GM18502 (cell line): Measurements from ENCODE around the gene KIF1B.
"Not testable (repeated sequence)": the region's sequence is repeated elsewhere in the genome, so short reads cannot be mapped to it uniquely, and the experiment has no call there.

Source experiments
- ATAC-seq: cut with Tn5 transposase; IDR thresholded peaks from one replicate; pipeline ENCODE4 v1.9.1; 2021; ENCODE audit warnings: mild to moderate bottlenecking; ENCODE audit not compliant: unreplicated experiment, poor library complexity

KIF1B gene

DNA sequence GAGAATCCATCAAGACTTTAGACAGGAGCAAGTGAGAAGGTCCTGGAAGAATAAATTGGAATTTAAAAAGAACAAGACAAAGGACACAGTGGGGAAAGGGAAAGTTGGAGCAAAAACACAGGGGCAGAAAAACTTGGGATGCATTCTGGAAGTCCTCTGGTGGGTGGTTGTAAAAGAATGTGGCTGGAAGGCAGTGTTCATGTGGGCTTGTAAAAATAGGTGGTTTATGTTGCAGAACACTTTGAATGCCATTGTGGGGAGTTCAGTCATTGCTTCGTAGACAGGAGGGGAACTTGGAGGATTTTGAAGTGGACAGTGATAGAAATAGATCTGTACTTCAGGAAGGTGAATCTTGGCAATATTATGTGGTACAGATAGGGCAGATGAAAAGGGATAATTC, 15.2 kb downstream of the KIF1B start:
- ATAC-seq = no peak

DNA sequence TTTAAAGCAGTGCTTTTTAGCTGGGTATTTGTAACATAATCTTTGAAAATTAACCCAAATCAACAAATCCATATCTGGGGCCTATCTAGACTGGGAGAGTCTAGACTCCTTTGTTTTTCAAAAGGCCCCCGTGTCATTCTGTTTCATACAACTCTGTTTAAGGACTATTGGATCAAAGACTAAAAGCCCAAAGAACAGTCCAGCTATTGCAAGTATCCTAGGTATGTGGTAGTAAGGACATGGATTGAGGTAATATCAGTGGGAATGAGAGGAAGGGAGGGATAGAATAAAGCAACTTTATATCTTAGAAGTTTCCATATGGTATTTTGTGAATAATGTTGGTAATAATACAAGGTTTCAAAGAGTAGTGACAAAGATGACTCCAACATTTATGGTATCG, 18.2 kb downstream of the KIF1B start:
- ATAC-seq = no peak

- no peak for ATAC-seq
Measured at GRCh38 chr1:10229903-10230302, 19.5 kb downstream of the KIF1B start.

DNA sequence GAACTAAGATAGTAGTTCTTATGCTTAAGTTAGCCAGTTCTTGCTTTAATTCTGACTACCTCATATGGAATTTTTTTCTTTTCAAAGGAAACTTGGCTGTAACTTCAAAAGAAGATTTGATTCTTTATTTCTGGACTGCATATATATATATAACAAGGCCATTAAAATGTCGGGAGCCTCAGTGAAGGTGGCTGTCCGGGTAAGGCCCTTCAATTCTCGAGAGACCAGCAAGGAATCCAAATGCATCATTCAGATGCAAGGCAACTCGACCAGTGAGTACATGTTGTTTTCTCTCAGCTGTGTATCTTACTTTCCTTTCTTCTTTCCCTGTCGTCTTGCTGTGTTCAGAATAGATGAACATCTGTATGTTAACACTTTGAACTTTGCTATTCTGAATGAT, 21.8 kb downstream of the KIF1B start:
- ATAC-seq = no peak

DNA sequence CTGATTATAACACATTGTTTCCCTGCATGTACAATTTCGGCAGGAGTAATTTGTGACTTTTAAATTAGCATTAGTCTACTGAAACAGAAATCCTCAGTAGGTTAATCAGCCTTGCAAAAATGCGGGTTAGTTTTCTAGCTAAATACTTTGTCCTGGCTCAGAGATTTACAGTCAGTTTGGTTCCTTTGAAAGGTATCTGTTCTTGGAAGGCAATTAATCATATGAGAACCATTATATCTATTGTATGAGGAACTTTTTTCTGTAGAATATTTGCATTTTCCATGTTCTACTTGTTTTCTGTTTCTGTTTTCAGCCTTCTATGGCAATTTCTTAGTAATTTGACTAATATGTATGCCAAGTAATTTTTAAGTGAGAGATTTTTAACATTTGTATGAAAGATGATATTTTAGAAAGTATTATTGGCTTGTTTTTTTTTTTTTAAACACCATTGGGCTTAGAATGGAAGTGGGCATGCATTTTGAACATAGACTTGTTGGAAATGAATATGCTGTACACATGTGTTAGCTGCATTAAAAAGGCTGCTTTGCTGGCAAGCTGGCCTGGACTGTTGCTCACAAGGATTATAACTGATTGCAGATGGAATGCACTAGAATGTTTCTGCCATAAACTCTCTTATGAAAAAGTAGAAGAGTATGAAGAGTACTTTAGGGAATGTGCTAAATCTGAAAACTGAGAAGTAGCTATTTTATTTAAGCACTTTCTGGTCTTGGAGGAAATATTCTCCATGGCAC, 26.2 kb downstream of the KIF1B start:
- ATAC-seq = no peak

GRCh38 chr1:10237157-10237539, 26.8 kb downstream of the KIF1B start:
- ATAC-seq = no peak

- no peak for ATAC-seq
Measured at GRCh38 chr1:10242135-10242534, 31.8 kb downstream of the KIF1B start.

DNA sequence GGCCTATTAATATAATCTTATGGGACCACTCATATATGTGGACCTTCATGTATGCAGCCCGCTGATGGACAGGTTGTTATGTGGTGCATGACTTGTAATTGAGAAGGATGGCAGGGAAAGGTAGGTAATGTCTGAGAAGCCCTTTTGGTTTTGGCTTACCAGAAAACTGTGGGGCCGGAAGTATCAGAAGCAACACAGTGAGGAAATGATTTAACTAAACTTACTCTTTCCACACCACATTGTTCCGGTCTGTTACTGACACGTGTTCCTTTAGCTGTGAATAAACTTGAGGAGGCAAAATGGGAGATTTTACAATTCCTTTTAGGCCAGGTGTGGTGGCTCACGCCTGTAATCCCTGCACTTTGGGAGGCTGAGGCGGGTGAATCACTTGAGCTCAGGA, 32.4 kb downstream of the KIF1B start:
- ATAC-seq = no peak

DNA sequence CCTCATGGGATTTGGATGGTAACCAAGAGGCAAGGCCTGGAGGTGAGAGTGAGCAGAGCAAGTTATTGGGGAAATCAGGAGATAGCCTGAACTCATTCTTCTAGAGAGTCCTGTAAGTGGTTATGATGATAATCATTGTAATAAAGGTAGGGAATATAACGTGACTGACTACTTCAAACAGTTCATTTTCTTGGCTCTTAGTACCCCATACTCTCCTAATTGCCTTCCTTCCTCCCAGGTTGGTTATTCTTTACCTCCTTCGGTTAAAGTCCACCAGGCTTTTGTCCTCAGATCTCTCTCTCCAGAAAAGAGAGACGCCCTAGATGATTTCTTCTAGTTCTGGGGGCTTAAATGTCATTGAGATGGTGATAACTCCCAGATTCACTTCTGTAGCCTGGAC, 35.3 kb downstream of the KIF1B start:
- ATAC-seq = no peak

- ATAC-seq = no peak
Measured at GRCh38 chr1:10249808-10250457, 39.6 kb downstream of the KIF1B start.

DNA sequence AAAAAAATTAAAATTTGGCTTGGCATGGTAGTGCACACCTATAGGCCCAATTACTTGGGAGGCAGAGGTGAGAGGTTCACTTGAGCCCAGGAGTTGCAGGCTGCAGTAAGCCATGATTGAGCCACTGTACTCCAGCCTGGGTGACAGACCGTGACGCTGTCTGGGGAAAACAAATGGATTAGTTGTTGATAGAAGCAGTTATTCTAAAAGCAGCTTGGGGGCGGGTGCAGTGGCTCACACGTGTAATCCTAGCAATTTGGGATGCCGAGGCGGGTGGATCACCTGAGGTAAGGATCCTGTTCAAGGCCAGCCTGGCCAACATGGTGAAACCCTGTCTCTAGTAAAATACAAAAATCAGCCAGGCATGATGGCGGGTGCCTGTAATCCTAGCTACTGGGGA, 40.3 kb downstream of the KIF1B start:
- ATAC-seq = no peak

DNA sequence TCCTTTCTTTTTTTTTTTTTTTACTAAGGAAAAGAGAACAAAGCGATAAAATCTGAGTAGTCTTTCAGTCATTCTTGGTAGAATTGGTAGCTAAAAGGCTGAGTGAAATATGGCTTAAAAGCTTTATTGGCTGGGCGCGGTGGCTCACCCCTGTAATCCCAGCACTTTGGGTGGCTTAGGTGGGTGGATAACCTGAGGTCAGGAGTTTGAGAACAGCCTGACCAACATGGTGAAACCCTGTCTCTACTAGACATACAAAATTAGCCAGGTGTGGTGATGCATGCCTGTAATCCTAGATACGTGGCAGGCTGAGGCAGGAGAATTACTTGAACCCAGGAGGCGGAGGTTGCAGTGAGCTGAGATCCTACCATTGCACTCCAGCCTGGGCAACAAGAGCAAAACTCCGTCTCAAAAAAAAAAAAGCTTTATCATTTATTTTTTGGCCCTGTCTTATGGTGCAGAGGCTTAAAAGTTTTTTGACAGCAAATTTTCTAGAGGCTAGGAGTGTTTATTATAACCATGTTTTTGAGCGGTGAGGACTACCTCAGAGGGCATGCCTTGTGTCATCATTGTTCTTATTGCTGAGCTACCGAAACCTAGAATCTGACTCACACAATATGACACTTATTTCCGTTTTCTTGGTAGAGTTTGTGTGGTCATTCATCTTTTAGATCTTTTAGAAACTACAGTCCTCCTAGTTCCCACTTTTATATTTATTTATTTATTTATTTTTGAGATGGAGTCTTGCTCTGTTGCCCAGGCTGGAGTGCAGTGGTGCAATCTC, 41.1 kb downstream of the KIF1B start:
- ATAC-seq = not testable (repeated sequence)

DNA sequence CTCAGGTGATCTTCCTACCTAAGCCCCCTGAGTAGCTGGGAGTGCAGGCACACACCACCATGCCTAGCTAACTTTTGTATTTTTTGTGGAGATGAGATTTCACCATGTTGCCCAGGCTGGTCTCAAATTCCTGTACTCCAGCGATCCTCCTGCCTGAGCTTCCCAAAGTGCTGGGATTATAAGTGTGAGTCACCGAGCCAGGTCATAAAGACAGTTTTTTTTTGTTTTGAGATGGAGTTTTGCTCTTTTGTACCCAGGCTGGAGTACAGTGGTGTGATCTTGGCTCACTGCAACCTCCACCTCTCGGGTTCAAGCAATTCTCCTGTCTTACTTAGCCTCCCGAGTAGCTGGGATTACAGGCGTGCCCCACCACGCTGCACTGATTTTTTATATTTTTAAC, 42.1 kb downstream of the KIF1B start:
- no peak for ATAC-seq

GRCh38 chr1:10253149-10253548, 42.8 kb downstream of the KIF1B start:
- ATAC-seq = no peak

- ATAC-seq = no peak
Measured at GRCh38 chr1:10253755-10254154, 43.4 kb downstream of the KIF1B start.

DNA sequence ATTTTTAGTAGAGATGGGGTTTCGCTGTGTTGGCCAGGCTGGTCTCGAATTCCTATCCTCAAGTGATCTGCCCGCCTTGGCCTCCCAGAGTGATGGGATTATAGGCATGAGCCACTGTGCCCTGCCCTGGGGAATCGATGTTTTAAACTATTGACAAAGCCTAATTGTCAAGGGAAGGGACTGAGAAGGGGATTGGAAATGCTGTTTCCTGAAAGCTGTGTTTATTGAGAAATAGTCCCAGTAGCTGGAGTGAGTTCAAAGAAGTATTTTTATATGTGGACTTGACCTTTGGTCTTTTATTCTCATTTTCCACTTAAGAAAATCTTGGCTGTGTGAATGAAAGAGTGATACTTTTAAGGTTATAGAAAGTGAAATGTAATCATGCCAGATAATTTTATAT, 47.5 kb downstream of the KIF1B start:
- ATAC-seq = no peak

DNA sequence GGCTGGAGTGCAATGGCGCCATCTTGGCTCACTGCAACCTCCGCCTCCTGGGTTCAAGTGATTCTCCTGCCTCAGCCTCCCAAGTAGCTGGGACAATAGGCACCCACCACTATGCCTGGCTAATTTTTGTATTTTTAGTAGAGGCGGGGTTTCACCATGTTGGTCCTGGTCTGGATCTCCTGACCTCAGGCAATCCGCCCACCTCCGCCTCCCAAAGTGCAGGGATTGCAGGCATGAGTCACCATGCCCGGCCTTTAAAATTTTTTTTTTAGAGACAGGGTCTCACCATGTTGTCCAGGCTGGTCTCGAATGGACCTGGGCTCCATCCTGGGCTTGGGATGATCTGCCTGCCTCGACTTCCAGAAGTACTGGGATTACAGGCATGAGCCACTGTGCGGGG, 49.2 kb downstream of the KIF1B start:
- ATAC-seq = not testable (repeated sequence)

GRCh38 chr1:10263450-10264082, 53.2 kb downstream of the KIF1B start:
- no peak for ATAC-seq

- ATAC-seq = no peak
Measured at GRCh38 chr1:10265027-10265426, 54.7 kb downstream of the KIF1B start.

DNA sequence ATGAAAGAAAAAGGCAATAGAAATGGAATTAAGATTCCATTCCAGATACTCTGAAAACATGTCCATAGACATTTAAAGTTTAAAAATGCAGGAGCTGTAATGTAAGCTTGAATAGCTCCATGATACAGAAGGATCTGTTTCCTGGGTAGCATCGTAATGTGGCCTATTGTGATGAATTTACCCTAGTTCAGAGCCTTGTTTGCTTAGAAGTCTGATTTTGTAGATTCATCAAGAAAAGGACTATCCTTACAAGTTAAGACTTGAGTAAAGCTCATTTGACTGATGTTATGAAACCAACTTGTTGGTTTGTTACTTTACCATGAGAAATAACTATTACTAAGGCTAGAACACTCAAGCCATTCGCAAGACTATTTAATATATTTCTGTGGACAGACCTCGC, 55.5 kb downstream of the KIF1B start:
- no peak for ATAC-seq

DNA sequence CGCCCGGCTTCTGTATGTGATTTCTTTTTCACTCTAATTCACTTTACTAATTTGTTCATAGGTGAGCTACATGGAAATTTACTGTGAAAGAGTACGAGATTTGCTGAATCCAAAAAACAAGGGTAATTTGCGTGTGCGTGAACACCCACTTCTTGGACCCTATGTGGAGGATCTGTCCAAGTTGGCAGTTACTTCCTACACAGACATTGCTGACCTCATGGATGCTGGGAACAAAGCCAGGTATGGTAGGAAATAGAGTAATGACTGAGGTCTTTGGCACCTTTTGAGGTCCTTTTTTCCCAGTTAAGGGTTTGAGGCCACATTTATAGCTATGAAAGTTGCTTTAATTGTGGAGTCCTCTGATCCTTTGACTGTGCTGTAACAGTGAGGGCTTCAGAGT, 56.9 kb downstream of the KIF1B start:
- no peak for ATAC-seq
